Measurements from ENCODE around the gene ABCC1.

- TF ChIP-seq CTCF (IDR thresholded peaks at IDR 0.05; ENCODE audit: low read depth, low read length, poor library complexity, severe bottlenecking): no peak
- no peak for TF ChIP-seq EZH2phosphoT487 (IDR thresholded peaks at IDR 0.05; ENCODE audit: borderline replicate concordance, low read length)
Observed at GRCh38 chr16:16121185-16121727, 171.8 kb downstream of the ABCC1 start.

Measured in DOHH2 (cell line).